Measurements from ENCODE around the gene COX7A2.
A peak's percentile ranks its signal among the peaks of the same experiment; 100 is the strongest.

The COX7A2 gene

GRCh38 chr6:75243333-75244062 lies at the start of gene COX7A2:
Gene COX7A2 (minus strand): TSS chr6:75243801. CDS start chr6:75243734, 67 bp downstream.
- DNase-seq (ENCODE audit: low read depth in 2 of 3, low spot score in 1 of 3): peak; percentile 71 to 81 (median 74)

DNA sequence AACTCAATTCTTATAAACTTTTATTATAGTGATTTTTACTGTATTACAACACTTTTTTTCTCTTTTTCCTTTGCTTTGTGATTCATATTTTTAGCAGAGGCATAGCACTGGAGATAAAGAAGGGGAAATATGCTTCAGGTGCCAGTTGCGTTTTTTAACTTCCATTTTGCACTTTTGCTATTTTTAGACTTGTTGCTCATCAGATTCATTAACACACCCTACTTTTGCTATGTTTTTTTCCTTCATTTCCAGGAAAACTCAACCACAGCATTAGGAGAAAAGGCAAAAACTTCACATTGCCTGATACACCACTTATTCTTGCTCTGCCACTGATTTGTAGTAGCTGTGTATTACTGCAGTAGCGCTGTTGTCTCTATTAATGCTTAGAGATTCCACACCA lies 49.0 kb upstream of the COX7A2 start:
- DNase-seq (ENCODE audit: low read depth in 2 of 3, low spot score in 1 of 3): no peak

DNA sequence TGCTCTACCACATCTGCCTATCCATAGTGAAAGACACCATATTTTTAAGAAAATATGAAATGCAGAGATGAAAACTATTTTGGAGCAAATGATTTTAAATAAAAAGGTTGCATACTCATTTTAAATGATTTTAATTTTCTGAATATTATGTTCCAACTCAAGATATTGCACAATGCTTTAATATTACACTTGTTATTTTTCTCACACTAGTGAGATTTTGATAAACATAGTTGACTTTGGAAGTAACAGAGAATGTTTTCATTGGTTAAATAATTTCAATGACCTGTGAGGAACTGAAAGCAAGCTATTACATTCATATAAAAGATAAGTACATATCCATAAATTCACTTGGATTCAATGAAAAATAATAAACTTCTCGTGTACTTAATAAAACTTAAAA lies 48.1 kb upstream of the COX7A2 start:
- no peak for DNase-seq (ENCODE audit: low read depth in 2 of 3, low spot score in 1 of 3)

DNA sequence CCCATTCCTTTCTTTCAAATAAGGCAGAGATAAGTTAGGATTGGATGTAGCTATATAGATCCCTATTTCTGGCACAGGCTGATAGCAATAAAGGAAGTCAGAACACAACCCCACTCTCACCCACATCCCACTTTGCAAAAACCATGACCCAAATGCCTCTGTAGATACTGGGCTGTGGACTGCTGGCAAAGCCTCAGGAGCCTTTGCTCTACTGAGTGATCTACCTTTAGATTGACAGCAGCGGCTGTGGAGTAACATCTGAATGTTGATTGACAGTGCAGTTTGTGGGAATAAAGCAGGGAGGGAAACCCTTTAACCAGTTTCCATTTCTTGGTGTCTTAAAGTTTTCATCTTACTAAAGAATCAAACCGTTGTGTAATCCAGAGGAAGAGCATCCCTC lies 47.7 kb upstream of the COX7A2 start:
- no peak for DNase-seq (ENCODE audit: low read depth in 2 of 3, low spot score in 1 of 3)

- no peak for DNase-seq (ENCODE audit: low read depth in 2 of 3, low spot score in 1 of 3)
These were observed 46.7 kb upstream of the COX7A2 start for GRCh38 chr6:75290136-75290945.

DNA sequence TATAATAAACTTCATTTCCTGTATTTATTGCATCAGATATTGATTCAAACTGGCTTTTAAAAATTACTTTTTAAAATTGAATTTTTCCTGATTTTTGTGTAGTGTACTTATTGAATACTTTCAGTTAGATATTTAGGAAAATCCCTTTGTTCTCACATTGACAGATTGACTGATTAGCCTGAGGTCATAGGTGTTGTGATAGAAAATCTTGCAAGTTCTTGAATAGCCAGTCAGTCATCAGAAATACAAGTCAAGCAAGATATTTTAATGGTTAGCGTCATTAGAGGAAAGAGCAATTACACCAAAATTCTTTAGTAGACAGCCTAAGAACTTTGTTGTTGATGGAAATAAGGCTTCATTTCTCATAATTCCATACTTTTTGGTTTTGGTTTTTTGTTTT lies 44.4 kb upstream of the COX7A2 start:
- no peak for DNase-seq (ENCODE audit: low read depth in 2 of 3, low spot score in 1 of 3)

- DNase-seq (ENCODE audit: low read depth in 2 of 3, low spot score in 1 of 3): no peak
These were observed 43.8 kb upstream of the COX7A2 start for GRCh38 chr6:75287424-75287823.

- no peak for DNase-seq (ENCODE audit: low read depth in 2 of 3, low spot score in 1 of 3)
These were observed 43.4 kb upstream of the COX7A2 start for GRCh38 chr6:75286955-75287354.

GRCh38 chr6:75285283-75285639 lies 41.7 kb upstream of the COX7A2 start:
- no peak for DNase-seq (ENCODE audit: low read depth in 2 of 3, low spot score in 1 of 3)

GRCh38 chr6:75284632-75285282 lies 41.2 kb upstream of the COX7A2 start, which contains the start of gene TMEM30A:
Gene TMEM30A (minus strand): TSS chr6:75284792. CDS start chr6:75284638, 154 bp downstream.
- DNase-seq (ENCODE audit: low read depth in 2 of 3, low spot score in 1 of 3): peak; percentile 92 to 95 (median 94)

GRCh38 chr6:75283907-75284631 lies 40.5 kb upstream of the COX7A2 start:
- DNase-seq (ENCODE audit: low read depth in 2 of 3, low spot score in 1 of 3): peak in 2 of 3 donors; percentile 9 to 16

DNA sequence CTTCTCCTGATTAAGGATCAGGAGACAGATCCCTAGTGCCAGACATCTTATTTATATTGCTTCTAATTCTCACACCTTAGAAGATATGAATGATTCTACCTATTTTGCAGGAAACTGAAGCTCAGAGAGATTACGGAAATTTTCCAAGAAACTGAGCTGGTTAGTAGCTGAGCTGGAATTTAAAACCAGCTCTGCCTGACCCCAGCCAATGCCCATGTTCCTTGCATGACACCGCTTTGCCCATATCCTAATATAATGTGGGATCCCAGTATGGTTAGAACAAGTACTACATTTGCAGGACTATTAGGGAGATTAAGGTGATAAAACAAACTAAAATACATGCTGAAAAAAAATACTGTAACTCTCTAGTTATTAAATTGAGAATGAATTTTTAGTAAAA lies 39.1 kb upstream of the COX7A2 start:
- DNase-seq (ENCODE audit: low read depth in 2 of 3, low spot score in 1 of 3): no peak

DNA sequence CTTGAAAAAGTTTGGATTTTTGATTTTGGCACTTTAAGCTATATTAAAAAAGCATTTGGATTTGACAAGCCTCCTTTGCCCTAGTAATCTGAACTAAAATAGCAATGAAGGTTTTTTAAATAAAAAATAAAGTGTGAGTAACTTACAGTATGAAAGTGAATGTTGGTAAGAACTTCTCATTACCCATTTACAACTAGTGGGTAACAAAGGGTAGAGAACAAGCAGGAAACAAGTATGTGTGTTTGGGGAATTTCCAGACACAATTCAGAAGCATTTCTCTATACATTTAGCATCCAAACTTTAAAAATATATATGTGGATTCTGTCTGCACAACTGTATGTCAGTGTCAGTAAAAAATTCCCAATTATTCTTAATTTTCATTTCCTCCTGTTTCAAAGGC lies 38.1 kb upstream of the COX7A2 start:
- DNase-seq (ENCODE audit: low read depth in 2 of 3, low spot score in 1 of 3): no peak

- no peak for DNase-seq (ENCODE audit: low read depth in 2 of 3, low spot score in 1 of 3)
These were observed 36.7 kb upstream of the COX7A2 start for GRCh38 chr6:75280131-75280855.

DNA sequence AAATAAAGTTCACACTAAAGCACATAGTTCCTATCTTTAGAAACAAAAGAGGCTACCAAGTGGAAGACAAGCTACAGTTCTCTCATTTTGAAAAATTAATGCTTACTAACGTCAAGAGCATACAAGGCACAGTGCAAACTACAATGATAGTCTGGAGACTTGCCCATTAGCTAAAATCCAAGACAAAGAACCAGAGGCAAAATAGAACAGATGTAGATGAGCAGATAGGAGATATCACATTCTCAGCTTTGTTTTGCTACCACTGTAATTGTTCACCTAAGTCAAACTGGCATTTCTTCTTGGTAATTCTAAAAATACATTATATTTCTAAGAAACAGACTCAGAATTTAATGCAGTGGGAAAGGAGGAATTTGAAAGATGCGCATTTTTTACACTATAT lies 35.8 kb upstream of the COX7A2 start:
- DNase-seq (ENCODE audit: low read depth in 2 of 3, low spot score in 1 of 3): no peak

- no peak for DNase-seq (ENCODE audit: low read depth in 2 of 3, low spot score in 1 of 3)
These were observed 35.0 kb upstream of the COX7A2 start for GRCh38 chr6:75278474-75279077.

DNA sequence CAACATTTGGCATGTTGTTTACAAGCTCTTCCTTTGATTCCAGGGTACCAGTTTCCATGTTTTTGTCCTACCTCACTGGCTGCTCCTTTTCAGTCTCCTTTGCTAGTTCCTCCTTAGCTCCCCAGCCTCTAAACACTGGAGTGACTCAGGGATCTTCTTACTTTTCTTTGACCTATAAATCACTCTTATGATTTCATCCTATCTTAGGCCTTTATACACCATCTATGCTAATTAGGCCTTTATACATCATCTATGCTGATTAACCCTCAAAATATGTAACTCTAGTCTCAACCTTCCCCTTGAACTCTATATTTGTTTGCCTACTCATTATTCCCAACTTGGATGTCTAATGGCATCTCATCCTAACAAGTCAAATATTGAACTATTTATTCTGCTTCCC lies 31.5 kb upstream of the COX7A2 start:
- DNase-seq (ENCODE audit: low read depth in 2 of 3, low spot score in 1 of 3): no peak

DNA sequence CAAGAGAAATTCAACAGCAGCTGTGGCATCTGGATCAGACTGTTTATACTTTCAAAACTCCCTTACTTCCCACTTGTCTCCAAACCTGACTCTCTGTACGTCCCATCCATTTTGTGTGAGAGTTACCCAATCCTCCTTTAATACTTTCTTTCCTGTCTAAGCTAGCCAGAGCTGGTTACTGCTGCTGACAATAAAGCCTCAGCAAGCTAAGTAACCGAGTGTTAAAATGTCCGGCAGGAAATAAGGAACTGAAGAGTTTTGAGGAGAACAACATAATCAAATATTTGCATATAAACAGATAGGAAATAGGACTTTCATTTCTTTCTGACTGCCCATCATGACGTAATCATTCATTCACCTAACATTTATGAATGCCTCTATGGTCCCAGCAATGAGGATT lies 29.4 kb upstream of the COX7A2 start:
- no peak for DNase-seq (ENCODE audit: low read depth in 2 of 3, low spot score in 1 of 3)

GRCh38 chr6:75272145-75272840 lies 28.7 kb upstream of the COX7A2 start:
- no peak for DNase-seq (ENCODE audit: low read depth in 2 of 3, low spot score in 1 of 3)

DNA sequence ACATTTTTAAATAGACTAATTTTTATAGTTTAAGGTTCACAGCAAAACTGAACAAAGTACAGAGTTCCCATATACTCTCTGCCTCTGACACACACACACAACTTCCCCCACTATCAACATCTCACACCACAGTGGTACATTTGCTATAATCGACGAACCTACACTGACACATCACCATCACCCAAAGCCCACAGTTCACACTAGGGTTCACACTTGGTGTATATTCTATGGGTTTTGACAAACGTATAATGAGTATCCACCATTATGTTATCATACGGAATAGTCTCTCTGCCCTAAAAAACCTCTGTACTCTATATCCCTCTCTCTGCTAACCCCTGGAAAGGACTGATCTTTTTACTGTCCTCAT lies 25.4 kb upstream of the COX7A2 start:
- no peak for DNase-seq (ENCODE audit: low read depth in 2 of 3, low spot score in 1 of 3)
